Astrocyte of the cerebellum (primary cell): Measurements from ENCODE around the gene PIK3CB.
A peak's percentile ranks its signal among the peaks of the same experiment; 100 is the strongest.
"Not testable (repeated sequence)": the region's sequence is repeated elsewhere in the genome, so short reads cannot be mapped to it uniquely, and the experiment has no call there.

ENCODE experiments used
- DNase-seq: peaks from one replicate; pipeline ENCODE4 v3.0.0-alpha.2; 2011; ENCODE audit warnings: low read depth
- H3K4me3 ChIP-seq: 2 replicates; pipeline ENCODE4 v1.5.1; 2011; ENCODE audit warnings: mild to moderate bottlenecking, low read depth, low read length, moderate library complexity
- CTCF ChIP-seq: IDR thresholded peaks from 2 replicates; pipeline ENCODE4 v1.5.1; 2012; ENCODE audit warnings: low read length, low read depth, moderate library complexity, mild to moderate bottlenecking; ENCODE audit errors: missing control alignments
- in situ Hi-C: cut with HindIII; loops from 2 replicates; pipeline ENCODE4 v1.10.0; 2017; ENCODE audit warnings: low sequenced_read_pairs

PIK3CB gene

GRCh38 chr3:138835397-138835757, 649 bp upstream of the PIK3CB start:
- in situ Hi-C loops: no loop called here
- TF ChIP-seq CTCF: no peak
- no peak for DNase-seq
- peak overlapping the region; percentile 85 for H3K4me3 ChIP-seq

GRCh38 chr3:138833899-138834595, 681 bp downstream of the PIK3CB start:
- peak; percentile 28 for TF ChIP-seq CTCF
- H3K4me3 ChIP-seq: peak overlapping the region; percentile 85
- in situ Hi-C loops: no loop called here
- DNase-seq: no peak

- DNase-seq, in situ Hi-C loops, H3K4me3 ChIP-seq: not testable (repeated sequence)
Measured at GRCh38 chr3:138832473-138833057, 2.2 kb downstream of the PIK3CB start.

- TF ChIP-seq CTCF: no peak
- in situ Hi-C loops: no loop called here
- no peak overlapping the region for H3K4me3 ChIP-seq
- no peak for DNase-seq
Measured at GRCh38 chr3:138829886-138830510, 4.7 kb downstream of the PIK3CB start.

GRCh38 chr3:138829097-138829496, 5.6 kb downstream of the PIK3CB start:
- no peak overlapping the region for H3K4me3 ChIP-seq
- no peak for DNase-seq
- TF ChIP-seq CTCF: no peak
- in situ Hi-C loops: no loop called here

GRCh38 chr3:138827222-138827621, 7.5 kb downstream of the PIK3CB start:
- H3K4me3 ChIP-seq: no peak overlapping the region
- TF ChIP-seq CTCF: no peak
- no peak for DNase-seq
- in situ Hi-C loops: no loop called here

- in situ Hi-C loops: no loop called here
- no peak overlapping the region for H3K4me3 ChIP-seq
- no peak for DNase-seq
- no peak for TF ChIP-seq CTCF
Measured at GRCh38 chr3:138825336-138825735, 9.4 kb downstream of the PIK3CB start.
